Astrocyte (in vitro differentiated cells and primary cell): Measurements from ENCODE around the gene STRN4. TPM values are rescaled to one million over a fixed set of nuclear protein-coding genes. Genes with fewer than 3 reads are reported as not detected.

Experiments
- DNase-seq: peaks from one replicate; pipeline ENCODE4 v3.0.0-alpha.2; 2010; ENCODE audit warnings: low read depth
- FAIRE-seq: peaks from 2 replicates; lab custom pipeline; 2011; peaks lifted over from hg19 to GRCh38; lab: Jason Lieb, UNC
- H2AFZ ChIP-seq: 2 replicates; pipeline ENCODE4 v1.6.0; 2012; ENCODE audit warnings: low read depth, low read length, inconsistent platforms
- H3K27ac ChIP-seq: 2 replicates; pipeline ENCODE4 v1.5.1; 2011; ENCODE audit warnings: low read depth, low read length, inconsistent platforms
- H3K27me3 ChIP-seq: 2 replicates; pipeline ENCODE4 v1.6.0; 2011; ENCODE audit warnings: low read length, inconsistent platforms; ENCODE audit not compliant: insufficient read depth
- H3K36me3 ChIP-seq: 2 replicates; pipeline ENCODE4 v1.5.1; 2011; ENCODE audit warnings: low read length, inconsistent platforms; ENCODE audit not compliant: insufficient read depth
- H3K4me1 ChIP-seq: 2 replicates; pipeline ENCODE4 v1.5.1; 2011; ENCODE audit warnings: low read length, inconsistent platforms; ENCODE audit not compliant: insufficient read depth
- H3K4me2 ChIP-seq: 2 replicates; pipeline ENCODE4 v1.6.0; 2012; ENCODE audit warnings: low read length, inconsistent platforms
- H3K4me3 ChIP-seq: 2 replicates; pipeline ENCODE4 v1.5.1; 2011; ENCODE audit warnings: low read depth, mild to moderate bottlenecking, low read length, inconsistent platforms; ENCODE audit not compliant: insufficient read depth
- H3K79me2 ChIP-seq: 2 replicates; pipeline ENCODE4 v1.6.0; 2012; ENCODE audit warnings: mild to moderate bottlenecking, low read length, inconsistent platforms; ENCODE audit not compliant: insufficient read depth
- H3K9ac ChIP-seq: 2 replicates; pipeline ENCODE4 v1.6.0; 2012; ENCODE audit warnings: mild to moderate bottlenecking, low read length, inconsistent platforms
- H3K9me3 ChIP-seq: 2 replicates; pipeline ENCODE4 v1.5.1; 2012; ENCODE audit warnings: low read depth, mild to moderate bottlenecking, low read length, inconsistent platforms; ENCODE audit not compliant: insufficient read depth
- H4K20me1 ChIP-seq: 2 replicates; pipeline ENCODE4 v1.6.0; 2012; ENCODE audit warnings: low read length, inconsistent platforms; ENCODE audit not compliant: insufficient read depth
- H3K27ac Mint-ChIP-seq: one replicate; pipeline ENCODE4 v1.8.0; 2021; ENCODE audit warnings: mild to moderate bottlenecking, mixed read lengths; ENCODE audit not compliant: unreplicated experiment
- H3K27me3 Mint-ChIP-seq: one replicate; pipeline ENCODE4 v1.8.0; 2021; ENCODE audit warnings: low read depth, mixed read lengths; ENCODE audit not compliant: unreplicated experiment
- H3K36me3 Mint-ChIP-seq: one replicate; pipeline ENCODE4 v1.8.0; 2021; ENCODE audit warnings: low read depth, mixed read lengths; ENCODE audit not compliant: unreplicated experiment
- H3K4me1 Mint-ChIP-seq: one replicate; pipeline ENCODE4 v1.8.0; 2021; ENCODE audit warnings: low read depth, mixed read lengths; ENCODE audit not compliant: unreplicated experiment
- H3K4me3 Mint-ChIP-seq: one replicate; pipeline ENCODE4 v1.8.0; 2021; ENCODE audit warnings: mild to moderate bottlenecking, moderate library complexity, mixed read lengths; ENCODE audit not compliant: unreplicated experiment
- H3K9me3 Mint-ChIP-seq: one replicate; pipeline ENCODE4 v1.8.0; 2021; ENCODE audit warnings: mild to moderate bottlenecking, mixed read lengths; ENCODE audit not compliant: unreplicated experiment
- EZH2 ChIP-seq: IDR thresholded peaks from 2 replicates; pipeline ENCODE4 v1.6.1; 2012; ENCODE audit warnings: mild to moderate bottlenecking, low read length, inconsistent platforms; ENCODE audit not compliant: insufficient read depth
- total RNA-seq: library from RNA; stranded (reverse); gene quantifications from 2 replicates; pipeline ENCODE4 v1.2.1, GENCODE V29; 2021
- TF ChIP-seq, protein P1 (sequence below): IDR thresholded peaks from 2 replicates; pipeline ENCODE4 v1.5.1; 2011; ENCODE audit warnings: low read depth, mild to moderate bottlenecking, inconsistent platforms, low read length, moderate library complexity; ENCODE audit not compliant: insufficient read depth

The STRN4 gene
- total RNA-seq, 1 donor from 2014 or later, result 80.8 TPM

DNA sequence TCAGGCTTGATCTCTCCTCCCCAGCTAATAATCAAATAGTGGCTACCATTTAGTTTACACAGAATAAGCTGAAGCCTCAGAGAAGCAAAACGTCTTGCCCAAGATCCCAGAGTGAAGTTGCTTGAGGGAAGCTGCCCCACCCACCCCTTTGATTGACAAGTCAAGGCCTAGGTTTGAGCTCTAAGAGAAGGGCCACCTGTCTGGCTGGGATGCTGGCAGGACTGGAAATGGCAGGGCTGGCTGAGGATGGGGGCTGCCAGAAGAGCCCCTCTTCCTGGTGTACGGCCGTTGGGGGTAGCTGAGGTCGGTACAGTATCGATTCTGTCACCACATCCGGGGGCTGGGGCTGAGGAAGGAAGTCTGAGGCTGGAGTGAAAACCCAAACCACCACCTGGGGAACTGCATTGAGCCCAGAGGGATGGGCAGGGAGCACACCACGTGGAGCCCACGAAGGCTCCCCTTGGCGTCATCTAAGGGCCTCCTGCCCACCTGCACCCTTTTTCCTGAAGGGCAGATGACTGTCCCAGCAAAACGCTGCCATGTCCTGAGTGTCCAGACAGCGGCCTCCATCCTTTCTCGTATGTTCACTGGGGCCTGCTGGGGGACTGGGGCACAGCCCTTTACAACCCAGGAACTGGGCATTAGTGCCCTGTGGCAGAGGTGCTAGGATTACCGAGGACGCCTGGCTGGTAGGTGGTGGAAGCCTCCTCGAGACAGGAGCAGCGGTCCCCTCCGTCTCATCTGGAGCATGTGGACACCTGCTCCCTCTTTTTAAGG is 27.9 kb downstream of the STRN4 start:
- TF ChIP-seq, protein P1, sequence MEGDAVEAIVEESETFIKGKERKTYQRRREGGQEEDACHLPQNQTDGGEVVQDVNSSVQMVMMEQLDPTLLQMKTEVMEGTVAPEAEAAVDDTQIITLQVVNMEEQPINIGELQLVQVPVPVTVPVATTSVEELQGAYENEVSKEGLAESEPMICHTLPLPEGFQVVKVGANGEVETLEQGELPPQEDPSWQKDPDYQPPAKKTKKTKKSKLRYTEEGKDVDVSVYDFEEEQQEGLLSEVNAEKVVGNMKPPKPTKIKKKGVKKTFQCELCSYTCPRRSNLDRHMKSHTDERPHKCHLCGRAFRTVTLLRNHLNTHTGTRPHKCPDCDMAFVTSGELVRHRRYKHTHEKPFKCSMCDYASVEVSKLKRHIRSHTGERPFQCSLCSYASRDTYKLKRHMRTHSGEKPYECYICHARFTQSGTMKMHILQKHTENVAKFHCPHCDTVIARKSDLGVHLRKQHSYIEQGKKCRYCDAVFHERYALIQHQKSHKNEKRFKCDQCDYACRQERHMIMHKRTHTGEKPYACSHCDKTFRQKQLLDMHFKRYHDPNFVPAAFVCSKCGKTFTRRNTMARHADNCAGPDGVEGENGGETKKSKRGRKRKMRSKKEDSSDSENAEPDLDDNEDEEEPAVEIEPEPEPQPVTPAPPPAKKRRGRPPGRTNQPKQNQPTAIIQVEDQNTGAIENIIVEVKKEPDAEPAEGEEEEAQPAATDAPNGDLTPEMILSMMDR, result no peak
- TF ChIP-seq EZH2, result no peak
- peak overlapping the region; percentile 83 for H3K4me3 Mint-ChIP-seq
- FAIRE-seq, result no peak
- H3K9me3 Mint-ChIP-seq, result no peaks in the 10 kb centered on the region
- no peak overlapping the region for H3K4me3 ChIP-seq
- no peak for DNase-seq
- no peak overlapping the region for H2AFZ ChIP-seq
- peaks cover 6% of the 10 kb centered on the region for H3K36me3 Mint-ChIP-seq
- H3K27ac Mint-ChIP-seq, result peak overlapping the region; percentile 41
- H3K27me3 ChIP-seq, result no peaks in the 10 kb centered on the region
- no peak overlapping the region for H3K27ac ChIP-seq
- H3K79me2 ChIP-seq, result peaks cover 35% of the 10 kb centered on the region
- peak overlapping the region; percentile 100 for H3K4me2 ChIP-seq
- H3K9ac ChIP-seq, result no peak overlapping the region
- H3K9me3 ChIP-seq, result no peaks in the 10 kb centered on the region
- peaks cover 6% of the 10 kb centered on the region for H3K36me3 ChIP-seq
- H3K27me3 Mint-ChIP-seq, result no peaks in the 10 kb centered on the region
- H4K20me1 ChIP-seq, result peaks cover 26% of the 10 kb centered on the region
- H3K4me1 Mint-ChIP-seq, result peaks cover 10% of the 10 kb centered on the region
- peaks cover 32% of the 10 kb centered on the region for H3K4me1 ChIP-seq

DNA sequence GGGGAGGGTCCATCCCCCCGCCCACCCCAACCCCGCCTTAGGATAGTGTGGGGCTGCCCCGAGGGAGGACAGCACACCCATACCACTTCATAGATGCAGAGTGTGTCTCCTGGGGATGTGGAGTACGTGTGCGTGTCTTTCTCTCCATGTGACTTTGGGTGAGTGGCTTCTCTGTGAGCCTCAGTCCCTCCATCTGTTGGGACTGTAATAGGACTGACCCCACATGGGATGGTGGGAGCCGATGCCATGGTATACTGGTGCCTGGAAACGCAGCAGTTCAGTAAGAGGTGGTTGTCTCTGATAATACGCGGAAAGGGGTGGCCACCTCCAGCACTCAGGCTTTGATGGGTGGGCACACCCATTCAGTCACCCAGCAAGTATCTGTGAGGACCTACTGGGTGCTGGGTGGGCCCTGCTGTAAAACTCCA is 28.5 kb downstream of the STRN4 start:
- Mint-ChIP-seq H3K36me3 (peaks cover 6% of the 10 kb centered on the region), H3K4me1 (peaks cover 10% of the 10 kb centered on the region), H3K4me3 (peak overlapping the region; percentile 83), H3K27me3 (no peaks in the 10 kb centered on the region), H3K9me3 (no peaks in the 10 kb centered on the region), H3K27ac (peak overlapping the region; percentile 41)
- Histone ChIP-seq H3K4me1 (peaks cover 32% of the 10 kb centered on the region), H3K9ac (peak overlapping the region; percentile 91), H3K4me2 (peak overlapping the region; percentile 100), H4K20me1 (peaks cover 24% of the 10 kb centered on the region), H2AFZ (no peak overlapping the region), H3K27ac (peak overlapping the region; percentile 73), H3K36me3 (peaks cover 6% of the 10 kb centered on the region), H3K27me3 (no peaks in the 10 kb centered on the region), H3K4me3 (peak overlapping the region; percentile 83), H3K9me3 (no peaks in the 10 kb centered on the region), H3K79me2 (peaks cover 35% of the 10 kb centered on the region)
- no peak for DNase-seq
- TF ChIP-seq EZH2, result no peak
- TF ChIP-seq, protein P1, result no peak
- FAIRE-seq, result no peak
